HG03060 (cell line): ENCODE results near the gene CPT1C.

Source experiments
- ATAC-seq: cut with Tn5 transposase; IDR thresholded peaks from one replicate; pipeline ENCODE4 v1.9.1; 2021; ENCODE audit warnings: low read depth, moderate number of reproducible peaks; ENCODE audit not compliant: unreplicated experiment

CPT1C gene

DNA sequence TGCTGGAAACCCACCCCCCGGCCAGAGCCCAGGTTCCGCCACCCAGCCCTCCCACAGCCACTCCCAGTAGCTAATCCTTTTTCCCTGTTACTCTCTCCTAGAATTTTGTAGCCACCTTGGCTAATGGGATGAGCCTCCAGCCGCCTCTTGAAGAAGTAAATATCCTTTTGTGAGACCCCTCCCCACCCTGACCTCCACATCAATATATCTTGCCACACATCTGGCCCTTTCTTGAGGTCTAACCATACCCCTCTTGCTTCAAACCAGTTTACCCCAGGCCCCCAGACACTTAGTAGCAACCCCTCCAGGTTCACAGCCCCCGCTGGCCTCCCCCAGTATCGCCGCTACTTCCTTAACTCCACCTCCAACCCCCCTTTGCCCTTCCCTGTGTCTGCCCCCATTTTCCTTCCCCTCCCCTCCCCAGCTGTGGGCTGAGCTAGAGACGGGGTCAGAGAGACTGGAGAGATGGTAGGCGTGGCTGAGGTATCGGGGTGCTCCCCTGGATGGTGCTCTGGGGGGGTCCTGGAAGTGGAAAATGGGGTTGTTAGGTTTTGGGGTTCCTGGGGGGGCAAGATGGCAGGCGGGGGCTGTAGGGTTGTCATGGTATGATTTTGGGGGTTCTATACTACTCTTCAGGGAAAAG is 11.0 kb upstream of the CPT1C start:
- ATAC-seq, result no peak

DNA sequence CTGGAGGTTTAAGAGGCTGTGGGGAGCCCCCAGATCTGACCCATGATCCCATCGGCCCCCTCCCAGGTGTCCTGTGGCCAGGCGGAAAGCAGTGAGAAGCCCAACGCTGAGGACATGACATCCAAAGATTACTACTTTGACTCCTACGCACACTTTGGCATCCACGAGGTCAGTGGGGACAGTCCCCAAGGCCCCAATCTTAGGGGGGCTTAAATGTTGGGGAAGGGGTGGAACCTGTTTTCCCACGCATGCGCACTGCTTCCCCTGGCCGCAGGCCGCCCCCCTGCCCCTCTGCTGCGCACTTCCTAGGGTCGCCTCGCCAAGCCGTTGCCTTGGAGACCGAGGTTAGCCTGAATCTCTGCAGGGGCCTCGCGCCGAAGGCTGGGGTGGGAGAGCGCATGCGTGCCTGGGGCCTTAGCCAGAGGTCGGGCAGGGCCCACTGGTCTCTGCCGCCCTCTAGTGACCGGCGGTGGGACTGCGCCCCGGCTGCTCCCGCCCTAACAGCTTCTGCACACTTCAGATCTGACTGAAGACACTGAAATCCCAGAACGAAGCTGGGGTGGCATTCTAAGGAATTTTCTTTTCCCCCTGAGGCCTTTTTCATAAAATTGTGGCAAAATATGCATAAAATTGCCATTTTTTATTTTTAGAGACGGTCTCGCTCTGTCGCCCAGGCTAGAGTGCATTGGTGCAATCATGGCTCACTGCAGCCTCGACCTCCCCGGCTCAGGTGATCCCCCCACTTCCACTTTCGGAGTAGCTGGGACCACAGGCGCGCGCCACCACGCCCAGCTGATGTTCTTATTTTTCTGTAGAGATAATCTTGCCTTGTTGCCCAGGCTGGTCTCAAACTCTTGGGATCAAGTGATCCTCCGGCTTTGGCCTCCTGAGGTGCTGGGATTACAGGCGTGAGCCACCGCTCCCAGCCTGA is 10.2 kb upstream of the CPT1C start:
- ATAC-seq, result no peak

DNA sequence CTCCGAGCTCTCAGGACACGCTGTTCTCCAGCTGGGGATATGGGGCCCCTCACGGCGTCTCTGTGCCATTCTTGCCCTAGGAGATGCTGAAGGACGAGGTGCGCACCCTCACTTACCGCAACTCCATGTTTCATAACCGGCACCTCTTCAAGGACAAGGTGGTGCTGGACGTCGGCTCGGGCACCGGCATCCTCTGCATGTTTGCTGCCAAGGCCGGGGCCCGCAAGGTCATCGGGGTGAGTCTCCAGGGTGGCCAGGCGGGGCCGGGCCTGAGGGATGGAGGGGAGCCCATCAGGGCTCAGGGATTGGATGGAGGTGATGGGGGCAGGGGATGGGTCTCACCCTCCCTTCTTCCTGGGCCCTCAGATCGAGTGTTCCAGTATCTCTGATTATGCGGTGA is 9.1 kb upstream of the CPT1C start:
- ATAC-seq, result no peak

DNA sequence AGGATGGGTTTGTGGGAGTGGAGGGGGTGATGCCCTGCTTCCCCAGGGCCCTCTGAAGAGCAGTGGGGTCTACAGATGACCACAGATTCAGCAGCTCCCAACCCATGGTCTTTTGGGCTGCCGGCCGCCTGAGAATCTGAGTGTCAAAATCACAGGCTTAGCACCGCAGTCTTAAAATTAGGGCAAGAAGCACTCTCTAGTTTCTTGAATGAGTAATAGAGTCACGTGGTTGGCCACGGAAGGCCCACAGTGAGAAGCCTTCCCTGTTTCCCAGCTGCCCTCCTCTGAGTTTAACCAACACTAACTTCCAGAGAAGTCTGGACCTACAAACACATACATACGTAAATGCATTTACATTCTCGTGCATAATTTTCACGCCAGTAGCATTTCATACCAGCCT is 8.6 kb upstream of the CPT1C start:
- no peak for ATAC-seq

DNA sequence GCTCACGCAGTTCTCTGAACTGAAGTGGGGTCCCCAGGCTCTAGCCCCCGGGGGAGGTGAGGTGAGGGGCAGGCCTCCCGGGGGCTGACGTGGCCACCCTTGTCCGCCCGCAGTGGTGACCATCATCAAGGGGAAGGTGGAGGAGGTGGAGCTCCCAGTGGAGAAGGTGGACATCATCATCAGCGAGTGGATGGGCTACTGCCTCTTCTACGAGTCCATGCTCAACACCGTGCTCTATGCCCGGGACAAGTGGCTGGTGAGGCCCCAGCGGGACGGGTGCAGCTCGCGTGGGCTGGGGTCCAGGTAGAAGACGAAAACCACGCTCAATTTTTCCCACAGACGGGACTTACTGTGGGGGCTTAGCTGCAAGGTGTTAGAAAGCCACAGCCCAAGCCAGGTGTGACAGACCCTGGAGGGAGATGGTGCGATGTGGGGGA is 7.1 kb upstream of the CPT1C start:
- no peak for ATAC-seq

DNA sequence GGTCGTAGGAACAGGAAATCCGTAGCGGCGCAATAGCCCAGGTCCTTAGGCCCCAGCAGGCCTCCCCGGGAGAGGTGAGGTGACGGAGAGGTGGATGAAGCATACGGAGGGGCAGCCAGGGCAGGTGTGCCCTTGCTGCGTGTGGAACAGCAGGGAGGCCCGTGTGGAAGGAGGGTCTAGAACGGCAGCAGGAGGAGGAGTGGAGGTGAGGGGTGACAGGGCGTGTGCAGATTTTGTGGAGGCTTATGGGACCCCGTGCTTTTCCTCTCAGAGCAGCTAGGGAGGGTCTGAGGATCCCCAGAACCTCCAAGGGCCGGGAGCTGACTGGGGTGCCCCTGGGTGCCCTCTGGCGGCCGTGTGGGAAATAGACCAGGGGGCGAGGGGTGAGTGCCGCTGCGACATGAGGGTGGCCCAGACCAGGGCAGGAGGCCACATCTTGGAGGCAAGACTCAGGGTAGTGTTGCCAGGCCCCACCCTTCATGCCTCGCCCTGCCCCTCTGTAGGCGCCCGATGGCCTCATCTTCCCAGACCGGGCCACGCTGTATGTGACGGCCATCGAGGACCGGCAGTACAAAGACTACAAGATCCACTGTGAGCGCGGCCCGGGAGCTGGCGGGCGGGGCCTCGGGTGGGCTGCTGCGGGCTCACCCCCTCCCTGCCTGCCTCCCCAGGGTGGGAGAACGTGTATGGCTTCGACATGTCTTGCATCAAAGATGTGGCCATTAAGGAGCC is 6.5 kb upstream of the CPT1C start:
- no peak for ATAC-seq

DNA sequence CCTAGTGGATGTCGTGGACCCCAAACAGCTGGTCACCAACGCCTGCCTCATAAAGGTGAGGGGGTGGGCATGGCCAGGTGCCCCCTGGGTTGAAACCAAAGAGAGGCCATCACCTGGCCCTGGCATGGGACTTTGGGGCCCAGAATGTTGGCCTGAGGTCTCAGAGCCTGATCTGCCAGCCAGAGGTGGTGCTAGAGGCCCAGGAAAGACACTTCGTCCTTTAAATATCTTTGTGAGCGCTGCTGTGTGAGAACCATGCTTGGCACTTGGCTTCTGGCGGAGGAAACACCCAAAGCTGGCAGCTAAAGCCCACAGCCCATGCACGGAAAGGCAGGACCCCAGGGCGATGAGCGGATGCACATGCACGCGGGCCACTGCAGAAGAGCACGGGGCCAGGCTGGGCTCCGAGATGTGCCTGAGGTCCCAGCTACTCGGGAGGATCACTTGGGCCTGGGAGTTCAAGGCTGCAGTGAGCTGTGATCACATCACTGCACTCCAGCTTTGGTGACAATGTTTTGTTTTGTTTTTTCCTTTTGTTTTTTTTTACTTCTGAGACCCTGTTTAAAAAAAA is 5.8 kb upstream of the CPT1C start:
- no peak for ATAC-seq

DNA sequence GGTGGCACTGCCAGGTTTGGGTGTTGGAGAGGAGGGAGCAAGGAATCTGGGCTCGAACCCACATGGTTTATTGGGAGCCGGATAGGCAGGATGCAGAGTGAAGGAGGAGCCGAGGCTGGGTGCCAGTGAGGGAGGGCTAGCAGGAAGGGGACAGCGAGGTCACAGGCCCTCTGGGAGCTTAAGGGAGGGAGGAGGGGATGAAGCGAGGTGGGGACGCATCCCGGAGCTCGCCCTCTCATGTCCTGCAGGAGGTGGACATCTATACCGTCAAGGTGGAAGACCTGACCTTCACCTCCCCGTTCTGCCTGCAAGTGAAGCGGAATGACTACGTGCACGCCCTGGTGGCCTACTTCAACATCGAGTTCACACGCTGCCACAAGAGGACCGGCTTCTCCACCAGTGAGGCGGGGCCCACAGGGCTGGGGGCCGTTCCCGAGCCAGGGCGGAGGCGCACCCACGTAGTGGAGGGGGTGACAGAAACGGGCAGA is 5.0 kb upstream of the CPT1C start:
- ATAC-seq, result no peak

DNA sequence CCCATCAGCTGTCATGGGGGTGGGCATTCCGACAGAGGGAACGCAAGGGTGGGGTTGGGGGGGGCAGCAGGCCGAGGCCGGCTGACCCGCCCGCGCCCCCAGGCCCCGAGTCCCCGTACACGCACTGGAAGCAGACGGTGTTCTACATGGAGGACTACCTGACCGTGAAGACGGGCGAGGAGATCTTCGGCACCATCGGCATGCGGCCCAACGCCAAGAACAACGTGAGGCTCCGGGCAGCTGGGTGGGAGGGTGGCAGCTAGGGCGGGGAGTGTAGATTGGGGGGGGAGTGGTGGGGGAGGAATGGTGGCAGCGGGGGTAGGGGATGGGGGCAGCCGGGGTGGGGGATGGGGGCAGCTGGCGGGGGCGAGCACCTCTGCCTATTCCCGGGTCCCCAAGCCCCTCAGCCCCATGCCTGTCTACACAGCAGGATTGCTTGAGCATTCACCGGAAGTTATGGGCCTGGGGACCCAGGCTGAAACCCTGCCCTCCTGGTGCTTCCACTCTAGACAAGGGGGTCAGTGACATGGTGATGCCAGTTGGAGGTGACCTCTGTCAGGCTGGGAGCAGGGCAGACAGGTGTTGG is 4.3 kb upstream of the CPT1C start:
- ATAC-seq, result no peak

DNA sequence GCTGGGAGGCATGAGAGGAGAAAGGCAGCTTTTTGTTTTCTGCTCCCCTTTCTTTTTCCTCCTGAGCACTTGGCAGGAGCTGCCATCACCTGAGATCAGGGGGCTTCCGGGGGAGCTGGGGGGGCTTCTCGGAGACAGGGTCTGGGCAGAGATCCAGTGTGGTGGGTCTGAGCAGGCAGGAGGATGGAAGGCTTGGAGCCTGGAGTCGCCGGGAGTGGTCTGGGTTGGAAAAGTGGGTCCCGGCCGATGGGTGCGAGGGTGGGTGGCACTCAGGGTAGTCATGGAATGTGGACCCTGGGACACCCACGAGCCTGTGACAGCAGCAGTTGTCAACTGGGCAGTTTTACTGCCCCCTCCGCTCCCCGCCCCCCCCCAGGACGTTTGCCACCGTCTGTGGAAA is 3.8 kb upstream of the CPT1C start:
- no peak for ATAC-seq

DNA sequence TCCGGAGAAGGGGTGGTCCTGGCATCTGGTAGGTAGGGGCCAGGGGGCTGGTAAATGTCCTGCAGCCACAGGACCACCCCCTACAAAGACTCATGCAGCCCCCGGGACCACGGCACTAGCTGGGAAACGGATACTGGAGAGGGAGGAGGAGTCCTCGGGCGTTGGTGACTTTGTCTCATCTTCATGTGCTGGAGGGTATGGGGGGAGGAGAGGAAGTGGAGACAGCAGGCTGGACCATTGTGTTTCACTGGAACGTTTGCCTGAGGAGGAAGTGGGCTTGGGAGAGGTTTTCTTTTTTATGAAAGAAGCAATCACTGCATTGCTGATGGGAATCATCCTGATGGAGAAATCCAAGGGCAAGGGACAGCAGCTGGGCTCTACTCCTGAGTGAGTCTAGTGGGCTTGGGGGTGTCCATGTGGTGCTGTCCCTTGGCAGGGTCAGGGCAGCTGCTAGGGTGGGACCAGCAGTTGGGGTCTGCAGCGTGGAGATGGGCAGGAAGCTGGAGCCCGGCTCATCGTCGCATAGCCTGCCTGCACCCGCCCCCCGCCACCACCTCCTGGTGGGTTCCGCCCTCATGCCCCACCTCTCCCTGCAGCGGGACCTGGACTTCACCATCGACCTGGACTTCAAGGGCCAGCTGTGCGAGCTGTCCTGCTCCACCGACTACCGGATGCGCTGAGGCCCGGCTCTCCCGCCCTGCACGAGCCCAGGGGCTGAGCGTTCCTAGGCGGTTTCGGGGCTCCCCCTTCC is 3.2 kb upstream of the CPT1C start:
- ATAC-seq, result no peak

DNA sequence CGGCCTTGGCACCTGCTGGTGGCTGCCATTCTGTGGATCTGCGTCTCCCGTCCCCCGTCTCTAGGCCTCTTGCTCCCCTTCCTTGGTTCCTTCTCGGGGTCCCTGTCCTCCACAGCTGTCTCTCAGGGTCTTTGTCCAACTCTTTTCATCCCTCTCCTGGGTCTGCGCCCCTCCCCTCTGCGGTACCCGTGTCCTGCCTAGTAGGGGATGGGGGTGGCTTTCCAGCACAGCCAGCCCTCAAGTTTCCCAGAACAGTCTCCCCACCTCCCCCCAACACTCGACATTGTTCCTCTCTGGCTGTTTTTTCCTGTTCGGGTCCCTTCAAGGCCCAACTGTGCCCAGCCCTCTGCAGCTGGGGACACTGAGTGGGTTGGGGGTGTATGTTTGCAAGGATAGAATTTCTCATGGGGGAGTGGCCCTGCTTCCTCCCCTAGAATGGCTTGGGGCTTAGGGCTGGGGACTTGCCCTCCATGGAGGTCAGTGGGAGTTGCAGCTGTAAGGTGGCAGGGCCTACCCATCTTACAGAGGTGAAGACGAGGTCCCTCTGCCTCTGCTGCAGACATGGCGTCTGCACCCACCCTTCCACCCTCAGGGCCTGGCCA is 2.3 kb upstream of the CPT1C start:
- no peak for ATAC-seq

DNA sequence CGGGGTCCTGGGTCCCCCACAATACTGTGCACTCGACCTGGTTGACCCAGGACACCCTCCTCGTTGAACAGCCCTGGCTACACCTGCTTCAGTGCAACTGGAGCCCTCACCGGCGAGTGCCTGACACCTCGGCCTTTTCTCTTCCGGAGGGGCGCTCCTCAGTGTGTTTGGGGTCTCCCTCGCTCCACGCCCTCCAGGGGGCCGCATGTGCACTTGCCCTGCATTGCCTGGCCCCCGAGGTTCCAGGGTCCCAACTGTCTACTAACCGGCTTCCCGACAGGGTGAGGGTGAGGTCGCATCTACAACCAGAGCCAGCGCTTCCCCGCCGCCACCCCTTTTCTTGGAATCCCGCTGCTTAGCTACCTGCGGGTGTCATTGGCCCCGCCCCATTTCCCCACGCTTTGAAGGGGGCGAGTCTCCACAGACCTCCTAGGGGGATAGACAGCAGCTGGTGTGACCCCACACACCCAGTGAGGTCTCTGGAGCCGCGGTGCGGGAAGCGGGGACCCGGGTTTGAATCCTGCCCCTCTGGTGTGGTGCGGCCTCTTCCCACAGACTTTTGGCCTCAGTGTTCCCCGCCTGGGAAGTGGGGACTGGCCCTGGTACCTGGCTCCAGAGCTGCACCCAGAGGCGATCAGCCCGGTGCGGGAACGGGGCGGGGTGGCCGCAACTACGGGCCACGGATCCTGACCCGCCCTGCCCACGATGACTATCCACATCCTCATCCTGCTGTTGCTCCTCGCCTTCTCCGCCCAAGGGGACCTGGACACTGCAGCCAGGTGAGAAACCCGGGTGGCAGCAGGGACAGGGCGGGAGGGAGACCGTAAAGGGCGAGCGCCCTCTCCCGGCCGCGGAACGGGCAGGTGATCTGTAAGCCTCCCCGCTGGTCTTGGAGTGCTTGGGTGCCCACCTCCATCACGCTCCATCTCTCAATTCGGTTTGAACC is 1.5 kb upstream of the CPT1C start, which contains the start of gene ADM5:
ADM5 (plus strand) TSS at position 462 of the 946 bp plus-strand sequence; CDS start at position 706, 244 bp downstream.
- ATAC-seq, result no peak

DNA sequence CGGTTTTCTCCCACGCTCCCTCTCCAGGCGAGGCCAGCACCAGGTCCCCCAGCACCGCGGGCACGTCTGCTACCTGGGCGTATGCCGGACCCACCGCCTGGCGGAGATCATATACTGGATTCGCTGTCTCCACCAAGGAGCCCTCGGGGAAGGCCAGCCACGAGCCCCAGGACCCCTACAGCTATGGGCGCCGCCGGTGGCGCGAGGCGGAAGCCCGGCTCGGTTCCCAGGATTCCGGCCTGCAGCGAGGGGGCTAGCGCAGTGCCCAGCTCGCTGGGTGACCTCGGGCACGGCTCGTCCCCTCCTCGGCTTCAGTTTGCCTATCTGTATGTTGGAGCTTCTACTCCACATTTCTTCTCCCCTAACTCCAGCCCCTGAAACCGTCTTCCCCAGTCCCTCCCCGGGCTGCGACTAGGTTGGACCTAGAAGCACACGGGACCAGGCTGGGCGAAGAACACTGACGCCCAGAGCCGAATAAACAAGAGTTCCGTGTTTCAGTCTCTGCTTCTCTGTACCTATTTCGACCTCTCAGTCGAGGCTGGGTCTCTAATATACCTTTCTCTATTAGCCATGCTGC is 749 bp upstream of the CPT1C start:
- ATAC-seq, result no peak

DNA sequence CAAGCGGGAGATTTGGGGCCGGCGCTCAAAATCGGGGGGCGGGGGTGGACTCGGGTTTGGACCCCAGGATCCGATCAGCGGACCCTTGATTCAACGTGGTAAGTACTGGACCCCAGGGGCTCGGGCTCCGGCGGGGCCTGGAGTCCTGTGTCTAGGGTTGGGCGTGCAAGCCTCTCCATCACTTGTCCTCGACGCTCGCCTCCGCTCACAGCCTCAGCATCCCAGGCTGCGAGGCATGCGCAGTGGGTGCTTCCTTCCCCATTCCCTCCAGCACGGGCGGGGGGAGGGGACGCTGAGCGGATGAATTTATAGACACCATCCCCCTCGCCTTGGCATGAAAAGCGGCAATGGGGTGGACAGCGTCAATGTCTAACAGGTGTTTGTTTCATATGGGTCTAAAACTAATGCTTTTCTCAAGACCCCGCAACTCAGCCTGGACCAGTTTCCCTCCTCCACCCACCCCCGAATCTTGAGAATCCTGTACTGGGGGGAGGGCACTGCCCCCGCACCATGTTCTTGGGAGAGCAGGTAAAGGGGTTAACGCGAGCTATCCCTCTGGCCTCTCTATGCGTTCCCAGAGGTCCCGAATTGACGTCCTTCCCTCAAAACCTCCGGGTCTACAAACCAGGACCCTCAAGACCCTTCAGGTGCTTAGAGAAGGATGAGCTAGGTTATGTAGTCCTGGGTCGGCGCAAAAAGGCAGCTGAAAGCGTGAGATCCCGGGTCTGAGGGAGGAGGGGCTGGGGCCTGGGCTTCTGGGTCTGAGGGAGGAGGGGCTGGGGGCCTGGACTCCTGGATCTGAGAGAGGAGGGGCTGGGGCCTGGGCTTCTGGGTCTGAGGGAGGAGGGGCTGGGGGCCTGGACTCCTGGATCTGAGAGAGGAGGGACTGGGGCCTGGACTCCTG is 579 bp downstream of the CPT1C start:
- ATAC-seq, result no peak

DNA sequence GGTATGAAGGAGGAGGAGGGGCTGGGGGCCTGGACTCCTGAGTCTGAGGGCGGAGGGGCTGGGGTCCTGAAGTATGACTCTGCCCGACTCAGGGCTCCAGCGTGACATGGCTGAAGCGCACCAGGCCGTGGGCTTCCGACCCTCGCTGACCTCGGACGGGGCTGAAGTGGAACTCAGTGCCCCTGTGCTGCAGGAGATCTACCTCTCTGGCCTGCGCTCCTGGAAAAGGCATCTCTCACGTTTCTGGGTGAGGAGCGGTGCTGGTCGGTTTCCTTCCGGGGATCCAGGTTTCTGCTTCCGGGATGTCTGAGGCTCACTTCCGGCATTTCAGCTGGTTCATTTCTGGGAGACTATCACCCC is 1.2 kb downstream of the CPT1C start:
- ATAC-seq, result no peak

DNA sequence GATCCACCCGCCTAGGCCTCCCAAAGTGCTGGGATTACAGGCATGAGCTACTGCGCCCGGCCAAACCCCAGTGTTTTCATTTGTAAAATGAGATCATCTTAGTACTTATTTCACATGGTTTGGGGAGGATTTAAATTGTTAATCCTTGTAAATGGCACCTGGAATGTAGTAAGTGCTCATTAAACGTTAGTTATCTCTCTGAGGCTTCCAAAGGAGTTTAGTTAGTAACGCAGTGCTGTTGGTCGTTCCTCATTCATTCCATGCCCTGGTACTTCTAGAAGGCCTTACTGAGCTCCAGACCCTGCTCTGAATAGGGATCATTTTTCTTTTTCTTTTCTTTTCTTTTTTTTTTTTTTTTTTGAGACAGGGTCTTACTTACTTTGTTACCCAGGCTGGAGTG is 5.2 kb downstream of the CPT1C start:
- no peak for ATAC-seq
